MM.1S (cell line): ENCODE data around the gene COA5.

Source experiments
- CTCF ChIP-seq: fragments of 300-600 bp; sonication (generic); IDR thresholded peaks from 2 replicates; pipeline ENCODE4 v1.5.1; 2016; ENCODE audit warnings: antibody characterized with exemption, low read length, mixed read lengths
- EZH2 ChIP-seq: fragments of 300-600 bp; sonication (generic); optimal IDR thresholded peaks from 2 replicates; pipeline ENCODE3; 2017; ENCODE audit warnings: low read depth, mild to moderate bottlenecking, antibody characterized with exemption, low read length, mixed read lengths
- EZH2phosphoT487 ChIP-seq: fragments of 300-600 bp; sonication (generic); IDR thresholded peaks from 2 replicates; pipeline ENCODE4 v1.6.1; 2018; ENCODE audit warnings: antibody characterized with exemption, low read length

- no peak for TF ChIP-seq CTCF
- no peak for TF ChIP-seq EZH2
- TF ChIP-seq EZH2phosphoT487, result no peak
These were observed 1.9 kb downstream of the COA5 start for GRCh38 chr2:98606431-98606830.
